Astrocyte (in vitro differentiated cells and primary cell): ENCODE data around the gene CTIF.

Experiments
- EZH2 ChIP-seq: IDR thresholded peaks from 2 replicates; pipeline ENCODE4 v1.6.1; 2012; ENCODE audit warnings: mild to moderate bottlenecking, low read length, inconsistent platforms; ENCODE audit not compliant: insufficient read depth
- TF ChIP-seq, protein P1 (sequence below): IDR thresholded peaks from 2 replicates; pipeline ENCODE4 v1.5.1; 2011; ENCODE audit warnings: low read depth, mild to moderate bottlenecking, inconsistent platforms, low read length, moderate library complexity; ENCODE audit not compliant: insufficient read depth

GRCh38 chr18:48632676-48633257 lies 93.9 kb downstream of the CTIF start:
- TF ChIP-seq, protein P1, sequence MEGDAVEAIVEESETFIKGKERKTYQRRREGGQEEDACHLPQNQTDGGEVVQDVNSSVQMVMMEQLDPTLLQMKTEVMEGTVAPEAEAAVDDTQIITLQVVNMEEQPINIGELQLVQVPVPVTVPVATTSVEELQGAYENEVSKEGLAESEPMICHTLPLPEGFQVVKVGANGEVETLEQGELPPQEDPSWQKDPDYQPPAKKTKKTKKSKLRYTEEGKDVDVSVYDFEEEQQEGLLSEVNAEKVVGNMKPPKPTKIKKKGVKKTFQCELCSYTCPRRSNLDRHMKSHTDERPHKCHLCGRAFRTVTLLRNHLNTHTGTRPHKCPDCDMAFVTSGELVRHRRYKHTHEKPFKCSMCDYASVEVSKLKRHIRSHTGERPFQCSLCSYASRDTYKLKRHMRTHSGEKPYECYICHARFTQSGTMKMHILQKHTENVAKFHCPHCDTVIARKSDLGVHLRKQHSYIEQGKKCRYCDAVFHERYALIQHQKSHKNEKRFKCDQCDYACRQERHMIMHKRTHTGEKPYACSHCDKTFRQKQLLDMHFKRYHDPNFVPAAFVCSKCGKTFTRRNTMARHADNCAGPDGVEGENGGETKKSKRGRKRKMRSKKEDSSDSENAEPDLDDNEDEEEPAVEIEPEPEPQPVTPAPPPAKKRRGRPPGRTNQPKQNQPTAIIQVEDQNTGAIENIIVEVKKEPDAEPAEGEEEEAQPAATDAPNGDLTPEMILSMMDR, result no peak
- TF ChIP-seq EZH2, result no peak
